Duodenal mucosa (tissue), 2 donors: ENCODE measurements around the gene CDCP2.
"Not testable (repeated sequence)": the region's sequence is repeated elsewhere in the genome, so short reads cannot be mapped to it uniquely, and the experiment has no call there.

Experiments used
- H3K27ac ChIP-seq: one replicate; pipeline ENCODE4 v1.7.0; 2013; ENCODE audit warnings: low read depth, low read length
- H3K27me3 ChIP-seq, 2 donors: one replicate each; pipeline ENCODE4 v1.7.0; 2013; ENCODE audit warnings: low read length in 2 of 2, control low read depth in 1 of 2; ENCODE audit not compliant: insufficient read depth in 2 of 2, control insufficient read depth in 1 of 2
- H3K36me3 ChIP-seq, 2 donors: one replicate each; pipeline ENCODE4 v1.7.0; 2013; ENCODE audit warnings: low read length in 2 of 2, control low read depth in 1 of 2; ENCODE audit not compliant: insufficient read depth in 2 of 2, control insufficient read depth in 1 of 2
- H3K4me1 ChIP-seq, 2 donors: one replicate each; pipeline ENCODE4 v1.7.0; 2013; ENCODE audit warnings: low read length in 2 of 2, control low read depth in 1 of 2; ENCODE audit not compliant: insufficient read depth in 2 of 2, control insufficient read depth in 1 of 2
- H3K4me3 ChIP-seq, 2 donors: one replicate each; pipeline ENCODE4 v1.7.0; 2013; ENCODE audit warnings: low read length in 2 of 2, low read depth in 1 of 2
- H3K9ac ChIP-seq, 2 donors: one replicate each; pipeline ENCODE4 v1.7.0; 2013; ENCODE audit warnings: low read length in 2 of 2, low read depth in 1 of 2
- H3K9me3 ChIP-seq, 2 donors: one replicate each; pipeline ENCODE4 v1.7.0; 2013; ENCODE audit warnings: low read length in 2 of 2, control low read depth in 1 of 2; ENCODE audit not compliant: control insufficient read depth in 1 of 2

The CDCP2 gene

DNA sequence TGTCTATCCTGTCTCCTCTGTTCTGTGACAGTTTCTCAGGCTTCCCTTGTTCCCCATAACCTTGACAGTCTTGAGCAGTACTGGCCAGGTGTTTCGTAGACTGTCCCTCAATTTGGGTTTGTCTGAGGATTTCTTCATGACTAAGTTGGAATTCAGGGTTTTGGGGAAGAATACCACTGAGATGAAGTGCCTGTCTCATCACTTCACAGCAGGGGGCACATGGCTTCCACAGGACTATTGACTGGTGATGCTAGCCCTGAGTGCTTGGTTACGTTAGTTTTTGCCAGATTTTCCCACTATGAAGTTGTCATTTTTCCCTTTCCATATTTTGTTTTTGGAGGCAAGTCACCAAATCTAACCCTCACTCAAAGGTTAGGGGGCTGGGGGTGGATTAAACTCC lies 45.7 kb downstream of the CDCP2 start:
- no peaks in the 10 kb centered on the region for H3K27me3 ChIP-seq
- no peak overlapping the region for H3K9ac ChIP-seq
- no peaks in the 10 kb centered on the region for H3K9me3 ChIP-seq
- H3K4me1 ChIP-seq, result no peaks in the 10 kb centered on the region
- peaks cover 0 to 2% of the 10 kb centered on the region in 2 donors for H3K36me3 ChIP-seq
- H3K4me3 ChIP-seq, result no peak overlapping the region
- H3K27ac ChIP-seq, result no peak overlapping the region

DNA sequence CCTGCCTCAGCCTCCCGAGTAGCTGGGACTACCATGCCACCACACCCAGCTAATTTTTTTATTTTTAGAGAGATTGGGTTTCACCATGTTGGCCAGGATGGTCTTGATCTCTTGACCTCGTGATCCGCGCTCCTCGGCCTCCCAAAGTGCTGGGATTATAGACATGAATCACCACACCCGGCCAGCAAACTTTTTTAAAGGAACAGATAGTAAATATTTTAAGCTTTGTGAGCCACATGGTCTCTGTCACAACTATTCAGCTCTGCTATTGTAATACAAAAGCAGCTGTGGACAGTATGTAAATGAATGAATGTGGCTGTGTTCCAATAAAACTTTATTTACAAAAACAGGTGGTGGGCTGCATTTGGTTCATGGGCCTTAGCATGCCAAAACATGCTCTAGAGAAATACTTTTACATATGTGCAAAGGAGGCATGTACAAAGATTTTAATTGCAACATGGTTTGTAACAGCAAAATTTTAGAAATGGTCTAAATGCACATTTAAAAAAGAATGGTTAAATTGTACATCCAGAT lies 47.0 kb downstream of the CDCP2 start:
- no peaks in the 10 kb centered on the region for H3K9me3 ChIP-seq
- no peak overlapping the region for H3K27ac ChIP-seq
- no peak overlapping the region for H3K9ac ChIP-seq
- peaks cover 0 to 5% of the 10 kb centered on the region in 2 donors for H3K36me3 ChIP-seq
- H3K4me3 ChIP-seq, result no peak overlapping the region
- no peaks in the 10 kb centered on the region for H3K4me1 ChIP-seq
- no peaks in the 10 kb centered on the region for H3K27me3 ChIP-seq

DNA sequence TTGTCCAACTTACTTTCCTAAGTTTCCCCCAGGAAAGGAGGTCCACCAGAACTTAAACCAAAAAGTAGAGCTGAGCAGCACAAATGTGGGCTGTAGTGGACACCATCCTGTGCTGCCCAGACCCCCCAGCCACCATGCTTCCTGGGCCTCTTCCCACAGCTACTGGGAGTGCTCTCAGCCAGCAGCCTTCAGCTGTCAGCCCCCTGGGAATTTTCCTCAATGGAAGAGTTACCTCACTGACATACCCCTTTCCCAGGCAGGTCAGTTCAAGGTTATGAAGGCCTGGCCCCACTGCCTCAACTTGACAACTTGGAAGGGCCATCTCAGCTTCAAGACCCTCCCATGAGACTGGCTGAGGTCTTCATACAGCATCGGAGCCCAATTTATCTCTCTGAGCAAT lies 47.7 kb downstream of the CDCP2 start:
- H3K9ac ChIP-seq, result no peak overlapping the region
- no peak overlapping the region for H3K4me3 ChIP-seq
- no peak overlapping the region for H3K27ac ChIP-seq
- no peaks in the 10 kb centered on the region for H3K9me3 ChIP-seq
- H3K36me3 ChIP-seq, result peaks cover 0 to 5% of the 10 kb centered on the region in 2 donors
- H3K4me1 ChIP-seq, result peaks cover 3 to 5% of the 10 kb centered on the region in 2 donors
- no peaks in the 10 kb centered on the region for H3K27me3 ChIP-seq

DNA sequence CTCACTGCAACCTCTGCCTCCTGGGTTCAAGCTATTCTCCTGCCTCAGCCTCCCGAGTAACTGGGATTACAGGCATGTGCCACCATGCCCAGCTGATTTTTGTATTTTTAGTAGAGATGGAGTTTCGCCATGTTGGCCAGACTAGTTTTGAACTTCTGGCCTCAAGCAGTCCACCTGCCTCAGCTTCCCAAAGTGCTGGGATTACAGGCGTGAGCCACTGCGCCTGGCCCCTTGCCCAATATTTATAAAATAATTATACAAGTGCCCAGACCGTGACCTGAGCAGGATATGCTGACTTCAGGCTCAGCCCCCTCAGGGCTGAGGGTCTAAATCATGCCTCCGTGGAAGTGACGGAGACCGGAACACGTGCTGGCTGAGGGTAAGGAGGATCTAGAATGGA lies 48.2 kb downstream of the CDCP2 start:
- H3K9ac ChIP-seq, H3K27ac ChIP-seq, H3K27me3 ChIP-seq, H3K9me3 ChIP-seq, H3K36me3 ChIP-seq, H3K4me1 ChIP-seq, H3K4me3 ChIP-seq: not testable (repeated sequence)

DNA sequence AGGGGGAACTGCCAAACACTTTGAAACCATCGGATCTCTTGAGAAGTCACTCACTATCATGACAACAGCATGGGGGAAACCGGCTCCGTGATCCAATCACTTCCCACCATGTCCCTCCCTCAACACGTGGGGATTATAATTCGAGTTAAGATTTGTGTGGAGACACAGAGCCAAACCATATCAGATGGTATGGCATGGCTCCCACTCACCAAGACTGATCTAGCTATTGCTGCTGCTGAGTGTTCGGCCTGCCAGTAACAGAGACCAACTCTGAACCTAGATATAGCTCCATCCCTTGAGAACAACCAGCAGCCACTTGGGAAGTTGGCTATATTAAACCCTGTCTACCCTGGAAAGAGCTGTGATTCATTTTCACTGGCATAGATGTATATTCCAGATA lies 49.4 kb downstream of the CDCP2 start:
- no peak overlapping the region for H3K27ac ChIP-seq
- H3K27me3 ChIP-seq, result no peaks in the 10 kb centered on the region
- no peak overlapping the region for H3K4me3 ChIP-seq
- H3K4me1 ChIP-seq, result peaks cover 3 to 5% of the 10 kb centered on the region in 2 donors
- H3K36me3 ChIP-seq, result peaks cover 0 to 5% of the 10 kb centered on the region in 2 donors
- no peak overlapping the region for H3K9ac ChIP-seq
- H3K9me3 ChIP-seq, result no peaks in the 10 kb centered on the region

DNA sequence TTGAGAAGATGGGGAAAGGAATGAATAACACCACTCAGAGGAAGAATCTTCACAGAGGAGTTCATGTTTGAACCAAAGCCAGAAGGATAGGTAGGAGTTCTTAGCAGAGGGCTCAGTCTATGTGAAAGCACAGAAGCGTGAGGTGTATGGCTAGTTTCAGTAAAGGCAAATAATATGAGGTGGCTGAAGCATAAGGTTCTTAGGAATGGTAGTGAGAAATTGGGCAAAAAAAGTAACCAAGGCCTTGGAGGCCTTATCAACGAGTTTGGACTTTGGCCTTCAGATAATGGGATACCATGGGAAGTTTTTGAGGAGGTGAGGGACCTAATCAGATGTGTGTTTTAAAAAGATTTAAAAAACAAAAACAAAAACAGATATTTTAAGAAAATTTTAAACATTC lies 52.3 kb downstream of the CDCP2 start:
- no peak overlapping the region for H3K4me3 ChIP-seq
- H3K4me1 ChIP-seq, result peaks cover 15% of the 10 kb centered on the region in 2 donors
- peaks cover 0 to 5% of the 10 kb centered on the region in 2 donors for H3K36me3 ChIP-seq
- no peak overlapping the region for H3K27ac ChIP-seq
- no peak overlapping the region for H3K9ac ChIP-seq
- H3K27me3 ChIP-seq, result no peaks in the 10 kb centered on the region
- H3K9me3 ChIP-seq, result no peaks in the 10 kb centered on the region

DNA sequence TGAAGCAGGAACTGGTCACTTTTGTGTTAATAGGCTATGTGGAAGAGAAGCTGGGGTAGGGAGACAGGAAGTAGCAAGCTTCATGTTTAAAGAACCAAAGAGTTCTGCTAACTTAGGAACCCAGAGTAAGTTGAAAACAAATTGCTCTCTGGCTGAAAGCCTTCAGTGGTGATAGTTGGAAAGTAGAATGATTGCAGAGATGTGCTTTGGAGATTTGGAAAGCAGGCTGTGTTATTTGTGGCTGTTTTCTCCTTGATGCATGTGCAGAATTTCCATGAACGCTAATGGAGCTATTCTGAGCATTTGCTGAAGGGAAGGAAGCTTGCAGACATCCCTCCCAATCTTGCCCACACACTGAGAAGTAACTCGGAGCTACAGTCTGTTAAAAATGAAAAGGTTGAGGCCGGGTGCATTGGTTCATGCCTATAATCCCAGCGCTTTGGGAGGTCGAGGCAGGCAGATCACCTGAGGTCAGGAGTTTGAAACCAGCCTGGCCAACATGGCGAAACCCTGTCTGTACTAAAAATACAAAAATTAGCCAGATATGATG lies 53.7 kb downstream of the CDCP2 start:
- peaks cover 0 to 5% of the 10 kb centered on the region in 2 donors for H3K36me3 ChIP-seq
- H3K27me3 ChIP-seq, result no peaks in the 10 kb centered on the region
- H3K27ac ChIP-seq, result no peak overlapping the region
- H3K9me3 ChIP-seq, result no peaks in the 10 kb centered on the region
- peaks cover 25 to 26% of the 10 kb centered on the region in 2 donors for H3K4me1 ChIP-seq
- H3K4me3 ChIP-seq, result no peak overlapping the region
- no peak overlapping the region for H3K9ac ChIP-seq

DNA sequence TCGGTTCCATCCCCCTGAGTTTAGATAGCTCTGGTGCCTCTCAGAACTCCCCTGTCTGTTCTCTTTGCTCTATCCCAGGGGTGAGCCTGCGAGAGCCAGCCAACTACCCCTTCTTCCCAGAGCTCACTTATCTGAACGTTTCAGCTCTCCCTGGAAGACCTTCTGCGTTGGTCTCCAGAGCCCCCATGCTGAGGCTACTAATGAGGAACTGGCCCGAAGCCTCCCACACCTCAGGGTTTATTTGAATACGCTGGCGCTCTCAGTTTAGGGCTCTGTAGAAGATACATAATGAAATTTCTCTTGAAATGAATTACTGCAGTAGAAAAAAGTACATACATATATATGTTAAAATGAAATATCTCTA lies 55.9 kb downstream of the CDCP2 start:
- Histone ChIP-seq H3K9ac (no peak overlapping the region), H3K4me3 (no peak overlapping the region), H3K27me3 (no peaks in the 10 kb centered on the region), H3K36me3 (no peaks in the 10 kb centered on the region), H3K4me1 (peaks cover 31 to 32% of the 10 kb centered on the region in 2 donors), H3K27ac (no peak overlapping the region), H3K9me3 (no peaks in the 10 kb centered on the region)

DNA sequence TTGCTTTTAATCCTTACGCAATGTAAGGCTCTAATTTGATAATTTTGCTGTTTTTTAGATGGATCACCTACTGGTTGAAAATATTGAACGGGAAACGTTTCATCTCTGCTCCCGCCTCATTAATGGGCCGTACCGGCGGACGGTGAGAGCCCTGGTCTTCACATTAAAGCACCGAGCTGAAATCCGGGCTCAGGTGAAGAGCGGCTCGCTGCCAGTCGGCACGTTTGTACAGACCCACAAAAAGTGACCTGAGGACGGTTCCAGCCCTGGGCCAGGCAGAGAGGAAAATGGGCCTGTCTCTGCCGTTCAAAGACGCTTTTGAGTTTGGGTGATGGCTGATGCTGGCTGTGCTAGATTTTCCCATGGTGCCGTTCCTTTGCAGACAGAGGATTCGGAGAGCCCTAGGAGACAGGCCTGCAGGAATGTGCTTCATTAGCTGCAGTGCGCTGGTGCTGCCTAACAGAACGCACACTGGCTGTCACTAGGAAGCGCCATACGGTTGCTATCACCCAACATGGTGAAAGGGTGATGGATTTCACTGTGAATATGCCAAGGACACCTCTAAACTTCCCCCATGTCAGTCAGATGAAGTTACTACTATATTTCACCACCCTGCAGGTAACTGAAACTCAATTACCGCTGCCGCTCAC lies 56.4 kb downstream of the CDCP2 start:
- no peak overlapping the region for H3K27ac ChIP-seq
- peak overlapping the region in 1 of 2 donors; percentile 12 for H3K4me3 ChIP-seq
- H3K9me3 ChIP-seq, result no peaks in the 10 kb centered on the region
- no peaks in the 10 kb centered on the region for H3K27me3 ChIP-seq
- no peak overlapping the region for H3K9ac ChIP-seq
- H3K36me3 ChIP-seq, result no peaks in the 10 kb centered on the region
- H3K4me1 ChIP-seq, result peaks cover 31 to 32% of the 10 kb centered on the region in 2 donors

DNA sequence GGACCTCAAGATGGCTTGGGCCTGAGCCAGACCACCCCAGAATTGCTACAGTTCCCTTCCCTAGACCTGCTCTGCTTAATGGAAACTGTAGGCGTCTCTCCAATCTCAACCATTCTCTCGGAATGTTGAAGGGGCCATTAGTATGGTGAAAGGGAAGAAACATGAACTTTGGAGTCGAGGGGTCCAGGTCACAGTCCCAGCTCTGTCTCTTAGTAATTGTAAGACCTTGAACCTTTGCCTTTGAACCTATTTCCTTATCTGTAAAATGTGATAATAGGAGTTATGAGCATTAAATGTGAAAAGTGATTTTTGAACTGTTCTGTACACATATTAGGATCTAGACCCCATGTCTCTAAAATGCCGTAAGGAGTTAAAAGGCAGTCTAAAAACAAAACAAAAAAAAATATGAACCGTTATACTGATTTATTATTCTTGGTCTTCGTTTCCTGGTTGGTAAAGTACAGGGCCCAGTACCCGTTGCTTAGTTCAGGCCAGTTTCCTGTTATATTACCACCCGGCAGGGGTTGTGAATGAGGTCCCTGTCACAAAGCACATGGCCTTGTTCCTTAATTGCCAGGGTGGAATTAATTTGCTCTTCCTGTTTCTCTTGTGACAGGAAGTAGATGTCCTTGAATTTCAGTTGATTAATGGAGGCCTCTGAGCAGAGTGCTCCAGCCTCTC lies 57.1 kb downstream of the CDCP2 start:
- Histone ChIP-seq H3K27me3 (no peaks in the 10 kb centered on the region), H3K27ac (no peak overlapping the region), H3K4me1 (peaks cover 31 to 32% of the 10 kb centered on the region in 2 donors), H3K9me3 (no peaks in the 10 kb centered on the region), H3K4me3 (peak overlapping the region in 1 of 2 donors; percentile 12), H3K9ac (no peak overlapping the region), H3K36me3 (no peaks in the 10 kb centered on the region)
